Ammon's horn (tissue), 1 donor: ENCODE measurements around the gene HBE1.
"Not testable (repeated sequence)": the region's sequence is repeated elsewhere in the genome, so short reads cannot be mapped to it uniquely, and the experiment has no call there.

Source experiments
- DNase-seq: peaks from one replicate; pipeline ENCODE4 v3.0.0-alpha.2; 2016; ENCODE audit warnings: low spot score

Gene HBE1

GRCh38 chr11:5285703-5286340 lies 16.1 kb upstream of the HBE1 start:
- no peak for DNase-seq

GRCh38 chr11:5284637-5285036 lies 14.9 kb upstream of the HBE1 start:
- no peak for DNase-seq

- DNase-seq: no peak
Observed at GRCh38 chr11:5283882-5284281, 14.1 kb upstream of the HBE1 start.

GRCh38 chr11:5283086-5283485 lies 13.3 kb upstream of the HBE1 start:
- no peak for DNase-seq

- DNase-seq: no peak
Observed at GRCh38 chr11:5282628-5283027, 12.9 kb upstream of the HBE1 start.

GRCh38 chr11:5281596-5281995 lies 11.9 kb upstream of the HBE1 start:
- no peak for DNase-seq

GRCh38 chr11:5280582-5281102 lies 10.9 kb upstream of the HBE1 start:
- no peak for DNase-seq

GRCh38 chr11:5279471-5280090 lies 9.8 kb upstream of the HBE1 start:
- no peak for DNase-seq

GRCh38 chr11:5277807-5278382 lies 8.2 kb upstream of the HBE1 start:
- no peak for DNase-seq

- DNase-seq: no peak
Observed at GRCh38 chr11:5276697-5277096, 7.0 kb upstream of the HBE1 start.

GRCh38 chr11:5275369-5276110 lies 5.8 kb upstream of the HBE1 start:
- no peak for DNase-seq

- no peak for DNase-seq
Observed at GRCh38 chr11:5274395-5274794, 4.7 kb upstream of the HBE1 start.

GRCh38 chr11:5272395-5273017 lies 2.8 kb upstream of the HBE1 start:
- DNase-seq: no peak

GRCh38 chr11:5267033-5267563 lies 2.6 kb downstream of the HBE1 start:
- DNase-seq: no peak

GRCh38 chr11:5266609-5267008 lies 3.1 kb downstream of the HBE1 start:
- no peak for DNase-seq

- DNase-seq: no peak
Observed at GRCh38 chr11:5265832-5266231, 3.9 kb downstream of the HBE1 start.

- no peak for DNase-seq
Observed at GRCh38 chr11:5258543-5259262, 11.0 kb downstream of the HBE1 start.

- no peak for DNase-seq
Observed at GRCh38 chr11:5257296-5257695, 12.4 kb downstream of the HBE1 start.

GRCh38 chr11:5254646-5255413 lies 14.9 kb downstream of the HBE1 start, which contains the start of gene HBG2:
Gene HBG2, minus strand, starts transcription at chr11:5254781. Its CDS starts 53 bp downstream, at chr11:5254728.
- not testable (repeated sequence) for DNase-seq

- not testable (repeated sequence) for DNase-seq
Observed at GRCh38 chr11:5254023-5254422, 15.7 kb downstream of the HBE1 start.
